Fibroblast of skin of back (primary cell): ENCODE data around the gene FOXN3.
"Not testable (repeated sequence)": the region's sequence is repeated elsewhere in the genome, so short reads cannot be mapped to it uniquely, and the experiment has no call there.

ENCODE experiments used
- DNase-seq: peaks from one replicate; pipeline ENCODE4 v3.0.0-alpha.2; 2013

Gene FOXN3

DNA sequence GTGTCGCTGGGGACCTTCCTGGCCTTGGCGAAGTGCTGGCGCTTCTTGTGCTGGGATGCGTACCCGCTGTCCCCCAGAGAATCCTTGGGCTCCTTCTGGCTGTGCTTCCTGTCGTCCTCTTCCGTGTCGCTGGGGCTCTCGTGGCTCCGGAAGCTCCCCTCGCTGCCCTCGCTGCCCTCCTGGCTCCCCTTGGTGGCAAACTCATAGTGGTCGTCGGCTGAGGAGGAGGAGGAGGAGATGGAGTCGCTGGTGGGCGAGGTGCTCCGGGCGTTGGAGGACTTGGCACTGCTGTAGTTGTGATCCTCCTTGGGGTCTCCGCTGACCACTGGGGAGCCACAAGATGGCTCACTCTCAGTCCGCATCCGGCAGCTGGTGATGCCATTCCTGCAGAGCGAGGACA, 254.4 kb downstream of the FOXN3 start:
- DNase-seq, result no peak

DNA sequence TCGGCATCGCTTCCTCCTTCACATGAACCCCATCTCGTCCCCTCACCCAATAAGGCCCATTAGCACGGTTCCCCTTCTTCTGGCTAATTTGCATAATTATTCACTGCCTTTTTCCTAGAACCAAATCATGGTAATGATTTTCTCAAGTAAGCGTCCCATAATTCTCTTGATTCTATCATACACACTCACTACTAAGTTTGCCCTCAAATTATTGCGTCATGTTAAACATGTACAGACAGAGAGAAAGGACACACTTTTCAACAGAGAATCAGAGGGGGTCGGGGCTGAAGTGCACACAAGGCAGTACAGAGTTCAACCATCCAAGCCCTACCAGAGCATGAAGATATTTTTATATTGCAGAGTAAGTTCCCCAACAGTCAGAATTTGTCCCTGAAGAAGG, 256.6 kb downstream of the FOXN3 start:
- no peak for DNase-seq

DNA sequence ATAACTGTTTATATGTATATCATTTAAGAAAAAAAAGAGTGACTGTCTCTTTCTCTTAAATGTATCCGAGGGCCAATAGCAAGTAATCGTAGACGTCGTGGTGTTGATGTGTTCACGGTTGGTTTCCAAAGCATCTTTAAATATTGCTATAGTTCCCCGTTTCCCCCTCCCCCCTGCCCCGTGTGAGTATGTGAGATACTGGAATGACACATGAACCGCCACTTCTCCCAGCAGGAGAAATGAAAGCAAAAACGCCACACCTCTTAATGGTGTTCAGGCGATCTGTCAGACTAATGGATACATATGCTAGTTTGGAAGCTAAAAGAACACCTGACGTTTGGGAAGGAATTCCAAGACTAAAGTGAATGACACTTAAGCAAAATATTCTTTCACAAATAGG, 258.3 kb downstream of the FOXN3 start:
- DNase-seq, result no peak

DNA sequence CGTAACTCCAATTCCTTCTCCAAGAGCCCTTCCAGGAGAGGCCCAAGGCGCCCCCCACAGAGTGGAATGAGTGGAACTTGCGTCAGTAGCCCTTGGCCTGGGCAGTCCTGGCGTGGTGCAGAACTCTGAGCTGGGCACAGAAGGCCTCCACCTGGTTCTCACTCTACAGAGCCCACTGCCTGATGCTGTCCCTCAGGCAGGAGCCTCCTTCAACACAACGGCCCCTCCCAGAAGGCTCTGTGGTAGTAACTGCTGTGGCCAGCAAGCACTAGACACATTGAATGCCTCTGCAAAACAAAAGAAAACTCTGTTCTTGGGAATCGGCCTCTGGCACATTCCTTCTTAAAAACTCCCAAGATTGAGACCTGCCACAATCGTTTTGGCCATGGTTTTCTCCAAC, 258.9 kb downstream of the FOXN3 start:
- not testable (repeated sequence) for DNase-seq

DNA sequence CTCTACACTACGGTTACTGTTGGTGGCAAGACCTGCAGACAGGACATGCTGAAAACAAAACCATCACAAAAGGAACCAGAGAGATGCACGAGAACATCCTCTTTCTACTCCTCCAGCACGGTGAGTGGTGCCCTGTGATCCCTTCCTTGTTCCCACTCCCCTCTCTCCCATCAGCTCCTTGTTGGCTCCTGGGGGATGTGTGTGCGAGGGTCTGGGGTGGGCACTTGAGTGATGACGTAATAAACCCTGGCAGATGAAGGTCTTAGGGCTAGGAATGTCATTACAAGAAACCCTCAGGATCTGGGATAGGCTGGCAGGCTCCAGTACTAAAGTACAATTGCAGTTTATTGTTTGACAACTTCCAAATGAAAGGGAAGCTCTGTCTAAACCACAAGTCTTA, 261.5 kb downstream of the FOXN3 start:
- DNase-seq, result no peak

DNA sequence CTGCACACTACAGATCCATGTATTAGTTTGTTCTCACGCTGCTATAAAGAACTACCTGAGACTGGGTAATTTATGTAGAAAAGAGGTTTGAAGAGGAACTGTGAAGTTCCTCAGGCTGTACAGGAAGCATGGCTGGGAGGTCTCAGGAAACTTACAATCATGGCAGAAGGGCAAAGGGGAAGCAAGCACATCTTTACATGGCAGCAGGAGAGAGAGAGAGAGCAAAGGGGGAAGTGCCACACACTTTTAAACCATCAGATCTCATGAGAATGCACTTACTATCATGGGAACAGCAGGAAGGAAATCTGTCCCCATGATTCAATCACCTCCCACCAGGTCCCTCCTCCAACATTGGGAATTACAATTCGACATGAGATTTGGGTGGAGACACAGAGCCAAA, 265.3 kb downstream of the FOXN3 start:
- not testable (repeated sequence) for DNase-seq

DNA sequence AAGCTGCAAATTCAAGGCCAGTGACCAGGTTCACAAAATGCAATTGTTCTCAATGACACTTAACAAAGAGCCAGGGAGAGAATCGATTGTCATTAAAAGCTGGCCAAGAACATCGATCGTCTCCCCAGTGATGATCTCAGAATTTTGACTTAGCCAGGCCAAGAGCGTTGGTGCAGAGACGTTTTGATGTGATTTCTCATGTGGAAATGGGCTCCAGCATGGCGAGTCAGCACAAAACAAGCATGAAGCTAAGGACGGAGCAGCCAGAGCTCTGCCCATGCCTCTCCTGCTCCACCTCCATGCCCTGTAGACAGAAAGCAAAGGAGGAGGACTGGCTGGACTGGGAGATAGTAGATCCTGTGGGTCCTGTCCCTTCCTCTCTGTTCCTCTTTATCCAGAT, 270.8 kb downstream of the FOXN3 start:
- DNase-seq, result no peak

DNA sequence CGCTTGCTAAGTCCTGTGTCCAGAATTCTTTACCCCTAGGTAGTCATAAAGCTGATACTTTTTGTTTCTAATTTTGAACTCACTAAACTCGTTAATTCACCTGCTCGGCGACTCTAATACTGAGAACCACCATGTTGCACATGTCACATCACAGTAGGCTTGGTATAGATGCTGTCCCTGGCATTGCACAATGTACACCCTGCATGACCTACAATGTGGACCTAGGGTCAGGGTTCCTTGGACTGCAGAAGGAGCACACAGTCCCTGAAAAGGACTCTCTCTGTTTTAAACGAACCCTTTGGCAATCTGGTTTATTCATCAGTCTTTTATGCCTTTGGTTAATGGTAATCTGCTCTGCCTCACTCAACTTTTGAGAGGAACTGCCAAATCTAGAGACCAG, 272.4 kb downstream of the FOXN3 start:
- DNase-seq, result no peak

DNA sequence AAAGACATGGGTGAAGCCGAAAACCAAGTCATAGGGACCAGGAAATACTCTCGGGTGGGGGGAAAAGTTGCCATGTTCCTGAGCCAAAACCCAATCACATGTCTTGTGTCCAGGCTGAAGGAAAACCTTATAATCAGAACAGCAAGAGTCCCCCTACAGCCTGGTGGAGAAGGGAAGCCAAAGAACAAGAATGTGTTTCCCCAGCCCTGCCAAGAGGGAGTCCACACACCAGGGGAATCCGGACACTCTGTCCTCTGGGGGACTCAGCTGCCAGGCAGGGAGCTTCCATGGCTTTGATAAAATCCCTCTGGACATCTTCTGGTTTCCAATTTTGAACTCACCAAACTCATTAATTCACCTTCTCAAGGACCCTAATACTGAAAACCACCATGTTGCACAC, 273.0 kb downstream of the FOXN3 start:
- no peak for DNase-seq

DNA sequence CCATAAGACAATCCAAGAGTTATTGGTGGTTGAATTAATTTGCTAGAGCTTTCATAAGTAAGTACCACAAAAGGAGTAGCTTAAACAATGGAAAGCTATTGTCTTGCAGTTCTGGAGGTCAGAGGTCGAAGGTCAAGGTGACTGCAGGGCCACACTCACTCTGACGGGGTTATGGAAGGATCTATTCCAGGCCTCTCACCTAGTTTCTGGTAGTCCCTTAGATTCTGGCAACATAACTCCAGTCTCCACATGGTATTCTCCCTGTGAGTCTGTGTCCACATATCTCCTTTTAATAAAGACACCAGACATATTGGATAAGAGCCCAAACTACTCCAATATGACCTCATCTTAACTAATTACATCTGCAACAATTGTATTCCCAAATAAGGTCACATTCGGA, 273.4 kb downstream of the FOXN3 start:
- peak; percentile 15 for DNase-seq

DNA sequence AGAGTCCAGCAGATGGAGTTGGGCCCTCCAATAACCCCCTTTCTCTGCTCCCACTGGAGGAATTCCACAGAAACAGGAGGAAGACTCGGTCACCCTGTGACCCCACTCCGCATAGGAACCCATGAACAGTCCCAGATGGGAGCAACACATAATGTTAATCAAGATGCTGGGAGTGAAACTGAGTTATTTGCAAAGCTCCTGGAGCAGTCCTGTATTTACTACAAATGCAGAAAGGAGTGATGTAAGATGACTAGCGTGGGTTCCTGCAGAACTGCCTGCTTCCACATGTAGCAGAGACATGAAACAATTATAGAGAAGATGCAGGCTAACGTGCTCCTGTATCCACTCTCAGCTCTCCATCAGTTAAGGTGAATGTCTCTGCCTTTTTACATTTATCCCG, 274.7 kb downstream of the FOXN3 start:
- no peak for DNase-seq

DNA sequence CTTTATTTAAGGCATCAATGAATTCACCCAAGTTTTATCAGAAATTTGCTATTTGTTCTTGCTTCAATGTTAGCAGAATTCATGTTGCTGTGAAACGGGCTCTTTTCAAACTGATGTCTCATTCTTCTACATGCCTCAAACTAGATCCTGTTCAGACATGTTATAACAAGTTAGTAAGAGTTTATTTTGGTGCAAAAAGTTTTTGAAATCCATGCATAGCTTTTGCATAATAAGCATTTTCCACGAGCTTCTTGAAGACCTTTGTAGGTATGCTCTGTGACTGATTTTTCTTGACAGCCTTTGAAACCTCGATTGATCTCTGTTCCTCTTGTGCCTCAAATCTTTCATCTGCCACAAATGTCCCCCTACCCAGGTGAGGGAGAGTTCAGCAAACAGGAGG, 275.2 kb downstream of the FOXN3 start:
- no peak for DNase-seq

DNA sequence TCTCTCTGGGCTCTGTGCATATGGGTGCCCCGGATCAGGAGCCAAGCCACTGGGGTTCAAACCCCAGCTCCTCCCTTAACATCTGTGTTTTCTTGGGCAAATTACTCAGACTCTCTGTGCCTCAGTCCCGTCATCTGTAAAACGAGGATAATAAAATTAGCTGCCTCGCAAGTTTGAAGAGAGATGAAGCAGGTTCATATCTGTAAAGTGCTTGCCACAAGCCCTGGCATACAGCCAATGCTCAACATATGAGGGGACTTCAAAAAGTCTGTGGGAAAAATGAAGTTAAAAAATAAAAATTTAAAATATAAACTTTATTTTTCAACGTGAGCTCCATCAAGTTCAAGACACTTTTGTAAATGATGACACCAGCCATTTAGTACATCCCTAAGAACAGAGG, 276.7 kb downstream of the FOXN3 start:
- no peak for DNase-seq

DNA sequence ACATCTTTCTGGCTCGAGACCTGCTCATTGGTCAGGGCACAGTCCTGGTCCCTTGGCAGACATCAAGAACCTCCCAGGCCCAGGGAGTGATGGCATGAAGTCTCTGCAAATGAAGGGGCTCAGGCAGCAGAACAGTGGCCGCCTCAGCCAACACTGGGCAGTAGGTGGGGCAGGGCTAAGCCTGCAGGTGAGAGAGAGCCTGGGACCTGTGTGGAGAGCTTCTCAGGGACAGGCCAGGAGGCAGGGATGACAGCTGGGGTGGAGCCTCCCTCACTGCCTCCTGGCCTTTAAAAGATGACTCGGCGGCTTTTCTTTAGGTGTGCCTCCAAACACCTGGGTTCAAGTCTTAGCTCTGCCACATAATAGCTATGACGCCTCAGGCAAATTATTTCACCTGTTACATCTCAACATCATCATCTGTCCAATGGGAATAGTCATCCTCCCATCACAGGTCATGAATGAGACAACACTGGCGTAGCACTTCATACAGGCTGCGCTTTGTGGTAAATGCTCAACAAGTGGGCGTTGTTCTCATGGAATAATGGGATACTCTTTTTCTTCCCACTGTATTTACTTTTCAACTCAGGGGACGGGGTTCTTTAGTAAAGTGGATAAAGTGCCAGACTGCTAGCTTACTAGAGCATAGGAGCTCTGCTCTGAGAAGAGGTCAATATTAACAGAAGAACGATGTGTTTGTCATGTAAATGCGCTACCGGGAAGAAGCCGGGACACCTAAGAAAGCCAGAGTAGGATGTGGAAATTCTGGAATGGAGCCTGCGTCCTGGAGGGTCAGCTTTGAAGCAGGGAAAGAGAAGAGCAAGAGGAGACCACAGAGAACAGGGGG, 277.4 kb downstream of the FOXN3 start:
- DNase-seq, result no peak

DNA sequence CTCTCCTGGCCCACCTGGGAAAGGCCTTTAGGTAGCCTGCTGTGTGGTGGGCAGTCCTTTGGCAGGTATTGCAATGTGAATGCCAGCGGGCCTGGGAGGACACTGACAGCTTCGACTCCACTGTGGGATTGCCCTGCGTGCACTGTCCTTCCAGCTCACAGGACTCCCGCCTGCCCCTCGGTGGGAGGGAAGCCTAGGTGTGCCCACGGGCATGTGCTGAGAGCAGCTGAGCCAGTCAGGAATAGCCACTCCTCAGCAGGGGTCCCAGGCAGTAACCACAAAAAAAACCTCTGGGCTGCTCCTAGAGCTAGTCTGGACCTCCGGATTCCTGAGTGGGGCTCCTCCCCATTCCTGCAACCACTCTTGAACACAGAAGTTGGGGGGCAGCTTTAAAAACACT, 278.2 kb downstream of the FOXN3 start:
- peak; percentile 15 for DNase-seq

DNA sequence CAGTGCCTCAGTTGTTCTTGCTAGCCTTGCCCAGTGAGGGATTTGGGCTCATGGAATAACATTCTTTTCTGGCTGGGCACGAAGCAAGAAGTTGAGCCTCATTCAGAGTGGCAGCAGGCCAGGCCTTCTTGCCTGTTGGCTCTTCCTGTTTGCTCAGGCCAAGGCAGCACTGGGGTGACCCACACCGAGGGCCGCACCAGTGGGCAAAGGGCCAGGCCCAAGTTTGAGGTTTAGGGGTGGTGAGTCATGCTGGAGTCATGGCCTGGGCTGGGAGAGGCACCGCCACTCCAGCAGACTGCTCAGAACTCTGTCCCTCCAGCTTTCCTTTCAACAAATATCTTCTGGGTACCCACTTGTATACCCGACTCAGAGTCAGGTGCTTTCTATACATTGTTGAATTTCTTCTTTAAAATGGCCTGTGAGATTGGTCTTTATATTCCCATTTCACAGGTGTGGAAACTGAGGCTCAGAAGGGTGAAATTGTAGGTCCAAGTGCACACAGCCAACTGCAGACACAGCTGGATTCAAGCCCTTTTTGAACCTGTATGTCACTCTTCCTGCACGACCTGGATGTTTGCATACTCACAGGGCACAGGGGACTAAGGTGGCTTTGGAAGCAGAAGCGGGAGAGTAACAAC, 279.4 kb downstream of the FOXN3 start:
- peak; percentile 95 for DNase-seq

DNA sequence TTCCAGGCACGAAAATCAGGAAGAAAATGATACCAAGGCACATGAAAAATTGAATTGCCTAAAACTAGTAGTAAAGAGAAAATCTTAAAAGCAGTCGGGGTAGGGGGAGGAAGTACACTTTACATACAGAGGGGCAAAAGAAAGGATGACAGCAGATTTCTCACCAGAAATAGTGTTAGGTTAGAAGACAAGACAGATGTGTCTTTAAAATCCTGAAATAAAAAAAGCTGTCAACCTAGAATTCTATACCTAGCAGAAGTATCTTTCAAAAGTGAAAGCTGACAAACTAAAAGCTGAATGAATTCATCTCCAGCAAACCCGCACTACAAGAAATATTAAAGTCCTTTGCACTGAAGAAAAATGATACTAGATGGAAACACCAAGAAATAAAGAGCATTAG, 280.4 kb downstream of the FOXN3 start:
- DNase-seq, result no peak

DNA sequence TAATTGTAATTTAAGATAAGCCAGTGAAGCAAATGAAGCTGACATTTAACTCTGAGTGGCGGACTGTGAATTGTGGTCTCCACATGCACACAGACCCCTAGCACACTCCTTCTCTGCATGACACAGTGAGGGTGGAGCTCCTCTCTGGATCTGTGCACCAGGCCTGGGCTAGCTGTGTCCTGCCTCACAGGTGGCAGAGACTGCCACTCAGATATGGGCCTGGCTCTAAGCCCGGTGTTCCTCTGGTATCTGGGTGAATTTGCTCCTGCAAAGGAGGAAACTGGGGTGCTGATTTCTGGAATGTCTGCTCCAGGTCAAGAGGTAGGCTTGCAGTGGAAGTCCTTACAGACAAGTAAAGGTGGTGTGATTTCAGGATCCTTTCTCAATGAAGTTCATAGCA, 282.4 kb downstream of the FOXN3 start:
- DNase-seq, result no peak

DNA sequence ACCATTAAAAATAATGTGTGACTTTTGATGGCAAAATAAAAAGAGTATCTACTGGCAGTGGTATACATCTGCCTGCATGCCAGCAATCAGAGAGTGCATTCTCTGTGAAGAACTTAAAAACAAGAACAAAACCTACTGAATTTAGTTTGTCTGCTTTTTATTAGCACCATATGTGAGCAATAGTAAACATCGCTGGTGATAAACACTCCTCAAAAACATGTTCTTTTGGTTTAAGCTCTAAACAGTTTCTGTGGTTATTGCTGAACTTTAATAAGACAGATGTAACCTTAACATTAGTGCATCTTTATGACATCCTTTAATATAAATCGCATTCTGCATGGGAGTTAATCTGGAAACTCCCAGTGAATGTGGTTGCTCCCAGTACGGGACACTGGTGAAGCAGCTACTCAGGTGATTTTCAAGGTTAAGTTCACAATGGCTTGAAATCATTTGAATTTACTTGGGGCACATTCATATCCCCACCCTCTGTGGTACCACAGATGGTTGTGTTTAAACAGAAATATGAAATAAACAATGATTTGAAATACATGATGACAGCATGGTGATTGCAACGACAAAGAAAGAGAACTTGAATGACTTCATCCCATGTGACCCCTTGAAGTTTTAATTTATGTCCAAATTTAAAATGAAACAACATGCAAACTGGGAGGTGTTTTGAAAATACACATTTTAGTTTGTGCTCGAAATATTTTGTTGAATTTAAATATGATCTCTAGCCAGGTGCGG, 285.9 kb downstream of the FOXN3 start:
- DNase-seq, result no peak

DNA sequence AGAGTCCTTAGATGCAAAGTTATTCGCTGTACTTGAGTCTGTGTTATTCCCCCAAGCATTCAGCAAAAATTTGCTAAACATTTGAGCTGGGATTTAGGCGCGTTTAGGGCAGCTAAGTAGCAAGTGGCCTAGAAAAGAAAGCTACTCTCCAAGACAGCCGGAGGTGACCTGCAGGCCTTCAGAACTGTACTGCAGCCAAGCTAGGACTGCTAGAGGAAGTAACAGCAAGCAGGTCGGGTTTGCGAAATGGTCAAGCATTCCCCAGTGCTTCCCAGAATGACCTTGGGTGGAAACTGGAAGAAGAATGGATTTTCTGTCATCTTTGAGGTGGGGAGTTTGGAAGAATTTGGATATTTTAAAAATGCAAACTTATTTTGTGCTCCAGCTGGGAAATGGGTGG, 287.5 kb downstream of the FOXN3 start:
- no peak for DNase-seq

DNA sequence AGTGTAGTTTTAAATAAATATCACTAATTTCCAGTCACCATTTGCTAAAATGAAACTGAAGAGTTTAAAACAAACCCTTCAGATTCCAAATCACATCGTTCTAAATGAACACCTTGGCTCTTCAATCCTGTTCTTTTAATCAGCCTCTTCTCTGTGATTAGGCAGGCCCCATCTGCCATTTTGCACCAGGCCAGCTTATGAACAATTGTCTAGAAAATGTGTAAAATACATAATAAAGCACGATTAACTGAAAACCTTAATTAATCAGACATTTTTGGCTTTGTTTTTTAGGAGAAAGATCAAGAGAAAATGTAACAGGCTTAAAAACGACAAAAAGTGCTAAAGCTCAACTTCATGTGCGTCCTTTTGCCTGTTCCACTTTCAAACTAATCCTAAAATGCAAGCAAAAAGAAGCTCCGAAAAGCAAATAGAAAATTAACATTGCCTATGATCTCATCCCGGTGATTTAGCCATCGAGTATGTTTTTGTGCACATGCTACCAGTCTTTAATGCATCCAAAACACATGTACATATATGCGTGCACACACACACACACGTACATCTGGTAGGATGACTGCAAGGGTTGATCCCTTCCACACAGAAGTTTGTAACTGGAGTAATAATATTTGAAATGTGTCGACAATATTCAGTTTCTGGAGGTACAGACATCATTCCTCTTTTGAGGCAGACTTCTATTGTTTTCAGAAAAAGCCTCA, 288.6 kb downstream of the FOXN3 start:
- DNase-seq, result no peak

DNA sequence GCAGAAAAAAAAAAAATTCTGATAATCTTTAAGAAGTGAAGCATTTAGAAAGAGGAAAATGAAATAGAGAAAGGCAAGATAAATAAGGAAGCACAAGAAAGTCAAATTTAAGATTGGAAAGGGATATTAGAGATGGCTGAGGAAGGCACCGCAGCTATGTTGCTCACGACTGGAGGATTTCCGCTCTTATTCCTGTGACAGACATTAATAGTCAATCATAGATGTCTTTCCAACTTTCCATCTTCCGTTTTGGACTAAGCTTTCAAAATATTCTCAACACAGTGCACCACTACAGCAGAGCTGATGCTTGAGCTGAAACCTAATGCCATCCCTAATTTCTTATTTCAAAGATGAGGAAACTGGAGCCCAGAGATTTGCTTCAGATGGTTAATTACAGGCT, 290.6 kb downstream of the FOXN3 start:
- DNase-seq, result no peak

DNA sequence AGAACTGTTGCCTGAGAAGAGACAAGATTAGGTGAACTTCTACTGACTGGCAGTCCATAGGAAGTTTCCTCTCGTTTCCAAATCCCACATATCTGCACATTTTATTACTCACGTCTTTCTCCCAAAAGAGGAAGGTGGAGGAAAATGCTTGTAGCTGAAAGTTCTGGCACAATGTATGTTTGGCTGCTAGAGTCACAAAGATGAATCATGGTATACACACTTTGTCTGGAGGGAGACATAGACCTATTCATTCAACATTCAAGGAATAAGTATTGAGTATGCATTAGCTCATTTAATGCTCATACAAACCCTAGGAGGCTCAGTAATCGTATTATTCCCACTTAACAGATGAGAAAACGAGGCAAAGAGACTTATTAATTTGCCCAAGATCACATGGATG, 291.8 kb downstream of the FOXN3 start:
- no peak for DNase-seq
